WI38 (cell line): ENCODE measurements around the gene CCT6B.

Experiments used
- H3K4me3 ChIP-seq: 2 replicates; pipeline ENCODE4 v1.5.1; 2011; ENCODE audit warnings: low read depth, mild to moderate bottlenecking, control low read depth, low read length
- TF ChIP-seq, protein P1 (sequence below): IDR thresholded peaks from 2 replicates; pipeline ENCODE4 v1.5.1; 2012; ENCODE audit warnings: low read depth, mild to moderate bottlenecking, control low read depth, low read length

The CCT6B gene

DNA sequence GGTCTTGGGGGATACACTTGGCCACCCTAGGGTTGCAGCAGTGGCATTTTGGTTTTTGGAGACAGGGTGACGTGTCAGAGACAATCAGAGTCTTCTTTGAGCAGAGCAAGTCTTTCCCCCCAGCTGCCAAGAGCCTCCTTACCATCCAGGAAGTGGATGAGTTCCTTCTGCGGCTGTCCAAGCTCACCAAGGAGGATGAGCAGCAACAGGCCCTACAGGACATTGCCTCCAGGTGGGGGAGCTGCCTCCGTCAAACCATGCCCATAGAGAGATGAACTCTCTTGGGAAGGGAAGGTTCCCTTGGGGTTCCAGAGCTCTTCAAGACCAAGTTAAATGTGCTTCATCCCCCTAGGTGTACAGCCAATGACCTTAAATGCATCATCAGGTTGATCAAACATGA lies 30.3 kb upstream of the CCT6B start:
- TF ChIP-seq, protein P1, sequence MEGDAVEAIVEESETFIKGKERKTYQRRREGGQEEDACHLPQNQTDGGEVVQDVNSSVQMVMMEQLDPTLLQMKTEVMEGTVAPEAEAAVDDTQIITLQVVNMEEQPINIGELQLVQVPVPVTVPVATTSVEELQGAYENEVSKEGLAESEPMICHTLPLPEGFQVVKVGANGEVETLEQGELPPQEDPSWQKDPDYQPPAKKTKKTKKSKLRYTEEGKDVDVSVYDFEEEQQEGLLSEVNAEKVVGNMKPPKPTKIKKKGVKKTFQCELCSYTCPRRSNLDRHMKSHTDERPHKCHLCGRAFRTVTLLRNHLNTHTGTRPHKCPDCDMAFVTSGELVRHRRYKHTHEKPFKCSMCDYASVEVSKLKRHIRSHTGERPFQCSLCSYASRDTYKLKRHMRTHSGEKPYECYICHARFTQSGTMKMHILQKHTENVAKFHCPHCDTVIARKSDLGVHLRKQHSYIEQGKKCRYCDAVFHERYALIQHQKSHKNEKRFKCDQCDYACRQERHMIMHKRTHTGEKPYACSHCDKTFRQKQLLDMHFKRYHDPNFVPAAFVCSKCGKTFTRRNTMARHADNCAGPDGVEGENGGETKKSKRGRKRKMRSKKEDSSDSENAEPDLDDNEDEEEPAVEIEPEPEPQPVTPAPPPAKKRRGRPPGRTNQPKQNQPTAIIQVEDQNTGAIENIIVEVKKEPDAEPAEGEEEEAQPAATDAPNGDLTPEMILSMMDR = no peak
- H3K4me3 ChIP-seq = no peak overlapping the region

DNA sequence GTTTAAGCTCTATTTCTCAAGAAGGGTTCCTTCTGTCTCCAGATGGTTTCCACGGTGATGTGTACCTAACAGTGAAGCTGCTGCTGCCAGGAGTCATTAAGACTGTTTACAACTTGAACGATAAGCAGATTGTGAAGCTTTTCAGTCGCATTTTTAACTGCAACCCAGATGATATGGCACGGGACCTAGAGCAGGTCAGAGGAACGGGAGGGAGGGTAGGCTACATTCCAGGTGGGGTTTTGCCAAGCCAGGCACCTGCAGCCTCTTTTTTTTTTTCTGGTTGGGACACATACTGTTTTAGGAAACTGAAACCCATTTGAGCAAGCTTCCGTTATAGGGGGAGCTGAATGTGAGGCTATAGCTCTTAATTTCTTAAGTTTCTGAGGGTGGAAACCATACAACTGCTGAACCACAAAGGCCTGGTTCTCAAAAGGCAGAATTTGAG lies 29.7 kb upstream of the CCT6B start:
- H3K4me3 ChIP-seq = no peak overlapping the region
- TF ChIP-seq, protein P1 = no peak

DNA sequence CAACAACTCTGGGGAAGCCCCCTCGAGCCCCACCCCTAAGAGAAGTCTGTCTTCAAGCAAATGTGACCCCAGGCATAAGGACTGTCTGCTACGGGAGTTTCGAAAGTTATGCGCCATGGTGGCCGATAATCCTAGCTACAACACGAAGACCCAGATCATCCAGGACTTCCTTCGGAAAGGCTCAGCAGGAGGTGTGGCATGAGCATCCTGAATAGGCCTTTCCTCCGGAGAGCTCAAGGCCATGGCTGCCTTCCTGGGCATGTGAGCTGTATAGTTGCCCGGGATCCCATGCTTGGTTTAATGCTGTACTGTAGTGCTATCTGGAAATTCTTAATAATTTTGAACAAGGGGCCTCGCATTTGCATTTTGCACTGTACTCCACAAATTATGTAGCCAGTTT lies 28.2 kb upstream of the CCT6B start:
- TF ChIP-seq, protein P1 = no peak
- H3K4me3 ChIP-seq = no peak overlapping the region

DNA sequence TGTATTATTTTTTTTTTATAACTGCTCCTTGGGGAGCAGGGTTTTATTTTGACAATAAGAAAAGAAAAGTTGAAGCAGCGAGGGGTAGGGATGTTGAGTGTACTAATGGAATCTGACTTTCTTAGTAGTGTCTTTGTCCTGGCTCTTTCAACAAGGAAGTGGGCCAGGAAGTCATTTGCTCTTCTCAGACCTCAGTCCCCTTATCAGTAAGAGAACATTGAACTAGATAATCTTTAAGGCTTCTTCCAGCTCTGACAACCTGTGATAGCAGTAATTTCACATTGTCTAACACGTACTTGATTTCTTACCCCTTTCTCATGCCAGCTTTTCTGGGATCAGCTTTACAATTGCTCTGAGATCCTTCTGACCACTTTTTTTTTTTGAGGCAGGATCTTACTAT lies 27.4 kb upstream of the CCT6B start:
- no peak overlapping the region for H3K4me3 ChIP-seq
- TF ChIP-seq, protein P1 = no peak

DNA sequence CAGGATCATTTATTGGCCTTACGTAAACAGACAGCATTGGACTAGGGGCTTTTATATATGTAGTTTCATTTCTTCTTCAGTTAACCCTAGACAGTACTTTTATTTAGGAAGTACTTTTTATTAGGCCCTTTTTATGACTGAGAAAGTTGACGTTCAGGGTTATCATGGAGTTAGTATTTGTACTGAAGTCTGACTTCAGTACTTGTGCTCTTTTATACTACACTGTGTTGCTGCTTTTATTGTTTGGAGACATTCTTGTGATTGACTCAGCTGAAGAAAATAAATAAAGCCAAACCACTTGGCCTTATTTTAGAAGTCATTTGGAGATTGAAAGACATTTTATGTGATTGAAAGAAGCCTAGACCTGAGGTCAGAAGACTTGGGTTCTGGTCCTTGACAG lies 26.0 kb upstream of the CCT6B start:
- TF ChIP-seq, protein P1 = no peak
- H3K4me3 ChIP-seq = no peak overlapping the region

DNA sequence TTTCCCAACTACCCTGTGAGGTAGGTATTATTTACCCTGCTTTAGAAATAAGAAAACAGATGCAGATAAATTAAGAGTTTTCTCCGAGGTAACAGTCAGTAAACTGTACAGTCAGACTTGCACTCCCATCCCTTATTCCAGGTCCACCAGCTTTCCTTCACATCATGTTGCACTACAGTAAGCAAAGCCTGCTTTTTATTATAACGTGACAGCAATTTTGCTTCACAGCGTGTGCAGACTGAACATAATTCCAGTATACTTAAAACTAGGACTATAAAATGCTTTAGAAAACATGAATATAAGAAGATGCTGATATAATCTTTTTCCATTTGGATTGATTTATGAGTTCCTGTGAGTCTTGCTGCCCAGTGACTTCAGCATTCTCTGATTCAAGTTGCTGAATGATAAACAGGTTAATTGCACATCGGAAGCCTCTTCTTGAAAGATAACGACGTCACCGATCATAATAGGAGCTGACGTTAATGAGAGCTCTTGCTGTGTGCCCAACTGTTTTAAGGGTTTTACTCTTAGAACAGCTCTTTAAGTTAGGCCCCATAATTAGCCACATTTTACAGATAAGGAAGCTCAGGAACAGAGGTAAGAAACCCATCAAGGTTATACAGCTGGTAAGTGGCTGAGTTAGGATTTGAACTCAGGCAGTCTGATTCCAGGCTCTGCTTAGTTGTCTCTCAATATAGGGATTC lies 20.4 kb upstream of the CCT6B start:
- TF ChIP-seq, protein P1 = no peak
- H3K4me3 ChIP-seq = peak overlapping the region; percentile 82

DNA sequence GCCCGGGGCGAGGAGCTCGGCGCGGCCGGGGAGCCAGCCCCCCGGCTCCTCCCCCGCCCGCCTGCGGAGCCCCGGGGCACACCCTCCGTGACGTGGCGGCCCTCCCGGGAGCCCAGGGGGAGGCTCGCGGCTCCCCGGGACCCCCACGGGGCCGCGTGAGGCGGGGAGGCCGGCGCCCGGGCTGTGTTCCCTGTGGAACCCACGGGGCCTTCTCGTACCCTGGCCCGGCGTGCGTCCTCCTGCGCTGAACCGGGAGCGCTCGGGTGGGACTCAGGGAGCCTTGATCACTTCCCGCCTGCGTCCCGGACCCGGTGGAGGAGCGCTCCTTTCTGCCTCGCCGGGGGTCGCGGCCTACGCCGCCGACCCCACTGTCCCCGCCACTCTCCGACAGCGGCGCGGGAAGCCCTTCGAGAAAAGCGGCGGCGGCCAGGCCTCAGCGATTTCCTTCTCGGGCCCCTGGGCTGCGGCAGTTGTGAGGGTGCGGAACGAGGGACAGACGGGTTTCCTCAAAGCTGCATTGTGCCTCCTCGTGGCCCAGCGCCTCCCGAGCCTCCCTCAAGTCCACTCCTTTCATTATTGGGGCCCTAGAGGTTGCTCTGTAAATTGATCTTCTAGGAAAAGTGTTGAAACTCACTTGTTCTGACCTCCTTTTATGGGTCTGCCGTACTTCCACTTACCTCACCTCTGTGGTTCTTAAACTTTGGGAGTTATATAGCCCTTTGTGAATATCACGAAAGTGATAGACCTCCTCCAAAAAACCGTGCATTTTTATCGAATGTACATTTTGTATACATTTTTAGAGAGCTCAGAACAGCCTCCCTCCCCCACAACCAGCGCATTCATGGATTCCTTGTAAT lies 19.6 kb upstream of the CCT6B start:
- TF ChIP-seq, protein P1 = no peak
- H3K4me3 ChIP-seq = peak overlapping the region; percentile 82
